Neural crest cell (in vitro differentiated cells): ENCODE measurements around the gene ANO4. TPM values are rescaled to one million over a fixed set of nuclear protein-coding genes. Genes with fewer than 3 reads are reported as not detected.

ENCODE experiments used
- DNase-seq: peaks from one replicate; pipeline ENCODE4 v3.0.0; 2021; ENCODE audit warnings: low read depth, mixed read lengths, low spot score
- H3K27ac Mint-ChIP-seq: one replicate; pipeline ENCODE4 v1.8.0; 2021; ENCODE audit warnings: mild to moderate bottlenecking, mixed read lengths; ENCODE audit not compliant: unreplicated experiment
- H3K27me3 Mint-ChIP-seq: 2 replicates; pipeline ENCODE4 v1.8.0; 2021; ENCODE audit warnings: low read depth, mild to moderate bottlenecking, mixed read lengths
- H3K36me3 Mint-ChIP-seq: 2 replicates; pipeline ENCODE4 v1.8.0; 2021; ENCODE audit warnings: low read depth, mild to moderate bottlenecking, mixed read lengths
- H3K4me1 Mint-ChIP-seq: 2 replicates; pipeline ENCODE4 v1.8.0; 2021; ENCODE audit warnings: mixed read lengths
- H3K4me3 Mint-ChIP-seq: one replicate; pipeline ENCODE4 v1.8.0; 2021; ENCODE audit warnings: mild to moderate bottlenecking, mixed read lengths
- H3K9me3 Mint-ChIP-seq: 2 replicates; pipeline ENCODE4 v1.8.0; 2021; ENCODE audit warnings: mixed read lengths
- CTCF ChIP-seq: fragments of 200-600 bp; sonication (generic); conservative IDR thresholded peaks from 2 replicates; pipeline ENCODE4 v1.5.0; 2021; ENCODE audit warnings: antibody characterized with exemption, mild to moderate bottlenecking
- total RNA-seq: library from RNA; stranded (reverse); gene quantifications from 2 replicates; pipeline ENCODE4 v1.2.1, GENCODE V29; 2021

The ANO4 gene
- total RNA-seq, 1 donor from 2014 or later, result 0.61 TPM

- no peaks in the 10 kb centered on the region for H3K27me3 Mint-ChIP-seq
- DNase-seq, result no peak
- no peaks in the 10 kb centered on the region for H3K4me1 Mint-ChIP-seq
These were observed 68.1 kb downstream of the ANO4 start for GRCh38 chr12:100862676-100863075.

GRCh38 chr12:100864366-100864765, 69.8 kb downstream of the ANO4 start:
- no peak for DNase-seq
- H3K27ac Mint-ChIP-seq, result no peak overlapping the region
- H3K9me3 Mint-ChIP-seq, result no peaks in the 10 kb centered on the region
- H3K4me3 Mint-ChIP-seq, result no peak overlapping the region
- no peaks in the 10 kb centered on the region for H3K4me1 Mint-ChIP-seq
- no peaks in the 10 kb centered on the region for H3K36me3 Mint-ChIP-seq
- no peaks in the 10 kb centered on the region for H3K27me3 Mint-ChIP-seq
- no peak for TF ChIP-seq CTCF

More at GRCh38 chr12:100862676-100863075, 68.1 kb downstream of the ANO4 start:
- H3K36me3 Mint-ChIP-seq, result no peaks in the 10 kb centered on the region
- no peak overlapping the region for H3K4me3 Mint-ChIP-seq
- no peaks in the 10 kb centered on the region for H3K9me3 Mint-ChIP-seq
- no peak overlapping the region for H3K27ac Mint-ChIP-seq
- TF ChIP-seq CTCF, result no peak

GRCh38 chr12:100867639-100868393, 73.2 kb downstream of the ANO4 start:
- no peak overlapping the region for H3K27ac Mint-ChIP-seq
- no peaks in the 10 kb centered on the region for H3K36me3 Mint-ChIP-seq
- DNase-seq, result no peak
- H3K4me3 Mint-ChIP-seq, result no peak overlapping the region
- TF ChIP-seq CTCF, result no peak
- H3K9me3 Mint-ChIP-seq, result no peaks in the 10 kb centered on the region
- H3K4me1 Mint-ChIP-seq, result no peaks in the 10 kb centered on the region
- H3K27me3 Mint-ChIP-seq, result no peaks in the 10 kb centered on the region

- peaks cover 4% of the 10 kb centered on the region for H3K4me1 Mint-ChIP-seq
- no peak for TF ChIP-seq CTCF
- H3K36me3 Mint-ChIP-seq, result no peaks in the 10 kb centered on the region
- H3K9me3 Mint-ChIP-seq, result peaks cover 3% of the 10 kb centered on the region
- no peak for DNase-seq
- no peaks in the 10 kb centered on the region for H3K27me3 Mint-ChIP-seq
- H3K4me3 Mint-ChIP-seq, result no peak overlapping the region
- H3K27ac Mint-ChIP-seq, result no peak overlapping the region
These were observed 73.9 kb downstream of the ANO4 start for GRCh38 chr12:100868487-100868886.

- H3K4me1 Mint-ChIP-seq, result peaks cover 5% of the 10 kb centered on the region
- H3K27me3 Mint-ChIP-seq, result no peaks in the 10 kb centered on the region
These were observed 76.7 kb downstream of the ANO4 start for GRCh38 chr12:100871195-100871734.

More at GRCh38 chr12:100871195-100871734, 76.7 kb downstream of the ANO4 start:
- H3K36me3 Mint-ChIP-seq, result no peaks in the 10 kb centered on the region
- no peak overlapping the region for H3K27ac Mint-ChIP-seq
- no peak for TF ChIP-seq CTCF
- no peak for DNase-seq
- no peak overlapping the region for H3K4me3 Mint-ChIP-seq
- peaks cover 3% of the 10 kb centered on the region for H3K9me3 Mint-ChIP-seq
